Glutamatergic neuron (in vitro differentiated cells): ENCODE results near the gene PTPRM. TPM values are rescaled to one million over a fixed set of nuclear protein-coding genes. Genes with fewer than 3 reads are reported as not detected.

Experiments used
- DNase-seq: peaks from one replicate; pipeline ENCODE4 v3.0.0; 2022
- H3K27ac Mint-ChIP-seq: one replicate; pipeline ENCODE4 v1.8.0; 2020; ENCODE audit warnings: mild to moderate bottlenecking, mixed read lengths, inconsistent platforms; ENCODE audit not compliant: unreplicated experiment
- H3K27me3 Mint-ChIP-seq: one replicate; pipeline ENCODE4 v1.8.0; 2020; ENCODE audit warnings: mild to moderate bottlenecking, moderate library complexity, mixed read lengths, inconsistent platforms; ENCODE audit not compliant: unreplicated experiment
- H3K36me3 Mint-ChIP-seq: one replicate; pipeline ENCODE4 v1.8.0; 2020; ENCODE audit warnings: mild to moderate bottlenecking, mixed read lengths, inconsistent platforms; ENCODE audit not compliant: unreplicated experiment
- H3K4me1 Mint-ChIP-seq: one replicate; pipeline ENCODE4 v1.8.0; 2020; ENCODE audit warnings: mild to moderate bottlenecking, low read depth, mixed read lengths, inconsistent platforms; ENCODE audit not compliant: unreplicated experiment
- H3K4me3 Mint-ChIP-seq: one replicate; pipeline ENCODE4 v1.8.0; 2020; ENCODE audit warnings: mild to moderate bottlenecking, mixed read lengths, inconsistent platforms; ENCODE audit not compliant: unreplicated experiment
- H3K9me3 Mint-ChIP-seq: one replicate; pipeline ENCODE4 v1.8.0; 2020; ENCODE audit warnings: mild to moderate bottlenecking, moderate library complexity, mixed read lengths, inconsistent platforms; ENCODE audit not compliant: unreplicated experiment
- CTCF ChIP-seq: fragments of 200-600 bp; sonication (generic); IDR thresholded peaks from one replicate; pipeline ENCODE4 v1.5.0; 2021; ENCODE audit not compliant: partially characterized antibody, unreplicated experiment
- total RNA-seq: library from RNA; stranded (reverse); fragmentation: NEBNext Ultra II Directional; extraction: Animal tissue kit (Norgen Biotek cat#: 25700); gene quantifications from one replicate; pipeline ENCODE4 v1.2.1, GENCODE V29; 2021; ENCODE audit not compliant: unreplicated experiment

PTPRM gene
- total RNA-seq, 1 donor from 2014 or later: 23.9 TPM

GRCh38 chr18:7812431-7813063 lies 245.4 kb downstream of the PTPRM start:
- no peak for TF ChIP-seq CTCF
- Mint-ChIP-seq H3K4me3 (no peak overlapping the region), H3K4me1 (peaks cover 4% of the 10 kb centered on the region), H3K27ac (no peak overlapping the region), H3K27me3 (no peaks in the 10 kb centered on the region), H3K36me3 (peaks cover 27% of the 10 kb centered on the region), H3K9me3 (peaks cover 4% of the 10 kb centered on the region)
- no peak for DNase-seq

- Mint-ChIP-seq H3K9me3 (peaks cover 4% of the 10 kb centered on the region), H3K27me3 (no peaks in the 10 kb centered on the region), H3K4me1 (peaks cover 3% of the 10 kb centered on the region), H3K4me3 (no peak overlapping the region), H3K27ac (no peak overlapping the region), H3K36me3 (peaks cover 27% of the 10 kb centered on the region)
- TF ChIP-seq CTCF: no peak
- no peak for DNase-seq
Observed at GRCh38 chr18:7813131-7813530, 246.0 kb downstream of the PTPRM start.

GRCh38 chr18:7814754-7815315 lies 247.7 kb downstream of the PTPRM start:
- H3K27me3 Mint-ChIP-seq: no peaks in the 10 kb centered on the region
- H3K9me3 Mint-ChIP-seq: peaks cover 4% of the 10 kb centered on the region
- H3K27ac Mint-ChIP-seq: no peak overlapping the region
- DNase-seq: no peak
- H3K4me1 Mint-ChIP-seq: peaks cover 8% of the 10 kb centered on the region
- no peak for TF ChIP-seq CTCF
- peaks cover 27% of the 10 kb centered on the region for H3K36me3 Mint-ChIP-seq
- no peak overlapping the region for H3K4me3 Mint-ChIP-seq

GRCh38 chr18:7815787-7816186 lies 248.7 kb downstream of the PTPRM start:
- H3K4me1 Mint-ChIP-seq: peaks cover 8% of the 10 kb centered on the region
- H3K27me3 Mint-ChIP-seq: no peaks in the 10 kb centered on the region
- TF ChIP-seq CTCF: no peak
- no peak overlapping the region for H3K27ac Mint-ChIP-seq
- peaks cover 27% of the 10 kb centered on the region for H3K36me3 Mint-ChIP-seq
- H3K4me3 Mint-ChIP-seq: no peak overlapping the region
- DNase-seq: no peak
- peaks cover 4% of the 10 kb centered on the region for H3K9me3 Mint-ChIP-seq

- TF ChIP-seq CTCF: no peak
- no peak for DNase-seq
- Mint-ChIP-seq H3K4me1 (peaks cover 8% of the 10 kb centered on the region), H3K36me3 (peaks cover 27% of the 10 kb centered on the region), H3K4me3 (no peak overlapping the region), H3K9me3 (peaks cover 4% of the 10 kb centered on the region), H3K27ac (no peak overlapping the region), H3K27me3 (no peaks in the 10 kb centered on the region)
Observed at GRCh38 chr18:7817575-7818230, 250.6 kb downstream of the PTPRM start.
